HepG2 (cell line): ENCODE results near the gene PAPPA. TPM values are rescaled to one million over a fixed set of nuclear protein-coding genes. Genes with fewer than 3 reads are reported as not detected.

ENCODE experiments used
- ATAC-seq: fragments of 200-7000 bp; cut with Tn5 transposase; 3 replicates; pipeline ENCODE4 v1.9.1; 2020; ENCODE audit warnings: mild to moderate bottlenecking, moderate library complexity
- BruUV-seq: library from RNA; stranded (reverse); fragments of 400-500 nt; replicated peaks from 2 replicates; lab custom pipeline; 2021; lab: Mats Ljungman, UMichigan
- CTCF ChIA-PET: fragments of 300-600 bp; formaldehyde crosslinking; extraction: SDS; loops from one replicate; lab custom pipeline; 2021; ENCODE audit warnings: low total read pairs, inconsistent platforms, low intra/inter-chr PET ratio; lab: Yijun Ruan, JAX
- POLR2A ChIA-PET: fragments of 350-600 bp; sonication (Branson Sonifier 250); formaldehyde crosslinking; loops from one replicate; lab custom pipeline; 2020; ENCODE audit warnings: antibody characterized with exemption, inconsistent platforms; lab: Yijun Ruan, JAX
- DNase-seq: peaks from one replicate; pipeline ENCODE4 v3.0.0-alpha.2; 2015; ENCODE audit warnings: low spot score
- FAIRE-seq: peaks from 3 replicates; lab custom pipeline; 2011; peaks lifted over from hg19 to GRCh38; lab: Jason Lieb, UNC
- H2AFZ ChIP-seq: one replicate; pipeline ENCODE4 v1.6.1; 2011; ENCODE audit warnings: low read length, inconsistent platforms
- H3K27ac ChIP-seq: fragments of 300-600 bp; 3 replicates; pipeline ENCODE4 v1.8.0; 2011; ENCODE audit warnings: mixed run types, mild to moderate bottlenecking, mixed read lengths, low read length, inconsistent platforms; ENCODE audit not compliant: insufficient read depth; ENCODE audit errors: extremely low read length
- H3K27me3 ChIP-seq, 2 experiments: fragments of 200-600 bp in 1 of 2; 2 replicates in 1 of 2; 3 replicates in 1 of 2; pipeline versions ENCODE4 v1.6.0 to v1.8.0; 2011; ENCODE audit warnings: low read length in 2 of 2, mild to moderate bottlenecking in 2 of 2, moderate library complexity in 2 of 2, inconsistent platforms in 1 of 2; ENCODE audit not compliant: insufficient read depth in 2 of 2, control insufficient read depth in 1 of 2
- H3K36me3 ChIP-seq, 2 experiments: fragments of 200-600 bp in 1 of 2; replicated peaks in 1 of 2; 2 replicates in 1 of 2; 3 replicates in 1 of 2; pipeline versions ENCODE4 v1.5.1 to v1.8.0; 2011; ENCODE audit warnings: low read length in 2 of 2, inconsistent platforms in 1 of 2; ENCODE audit not compliant: insufficient read depth in 2 of 2, control insufficient read depth in 1 of 2
- H3K4me1 ChIP-seq: 2 replicates; pipeline ENCODE4 v1.5.1; 2012; ENCODE audit warnings: low read length, inconsistent platforms; ENCODE audit not compliant: insufficient read depth
- H3K4me2 ChIP-seq: 2 replicates; pipeline ENCODE4 v1.6.0; 2011; ENCODE audit warnings: low read depth, low read length, inconsistent platforms
- H3K4me3 ChIP-seq, 3 experiments: fragments of 200-600 bp in 1 of 3; sonication (generic), shearing (Covaris generic) in 1 of 3; replicated peaks in 1 of 3; 2 replicates each; pipeline ENCODE4 v1.5.1; 2011 to 2016; ENCODE audit warnings: low read length in 3 of 3, inconsistent platforms in 2 of 3, low read depth in 2 of 3, mild to moderate bottlenecking in 2 of 3, control low read depth in 1 of 3, mixed read lengths in 1 of 3; ENCODE audit not compliant: insufficient read depth in 1 of 3
- H3K79me2 ChIP-seq: one replicate; pipeline ENCODE4 v1.6.1; 2011; ENCODE audit warnings: low read length, inconsistent platforms; ENCODE audit not compliant: insufficient read depth
- H3K9ac ChIP-seq: 2 replicates; pipeline ENCODE4 v1.6.0; 2011; ENCODE audit warnings: mild to moderate bottlenecking, low read depth, low read length, inconsistent platforms; ENCODE audit not compliant: insufficient read depth
- H3K9me3 ChIP-seq: 2 replicates; pipeline ENCODE4 v1.5.1; 2012; ENCODE audit warnings: mild to moderate bottlenecking, low read length
- H4K20me1 ChIP-seq: 2 replicates; pipeline ENCODE4 v1.6.0; 2011; ENCODE audit warnings: inconsistent platforms, mild to moderate bottlenecking, low read length, moderate library complexity; ENCODE audit not compliant: insufficient read depth
- ATF7-NPFF ChIP-seq: sonication (generic); formaldehyde crosslinking; IDR thresholded peaks from 2 replicates; pipeline ENCODE4 v1.8.1; 2023; ENCODE audit warnings: mild to moderate bottlenecking, low read depth, missing genetic modification reagents, moderate library complexity
- DR1 ChIP-seq: sonication (generic); formaldehyde crosslinking; IDR thresholded peaks from 2 replicates; pipeline ENCODE4 v1.8.0; 2021; ENCODE audit warnings: mild to moderate bottlenecking, missing genetic modification reagents, inconsistent platforms
- E2F5 ChIP-seq: sonication (generic); formaldehyde crosslinking; conservative IDR thresholded peaks from 2 replicates; pipeline ENCODE4 v1.4.0; 2020; ENCODE audit warnings: missing genetic modification reagents
- GABPA ChIP-seq, 2 experiments: IDR thresholded peaks; 2 replicates each; pipeline ENCODE4 v1.6.1; 2011 to 2016; ENCODE audit warnings: low read depth in 2 of 2, low read length in 1 of 2, missing biosample characterization in 1 of 2, missing genetic modification characterization in 1 of 2
- GTF3A ChIP-seq: sonication (generic); formaldehyde crosslinking; conservative IDR thresholded peaks from 2 replicates; pipeline ENCODE4 v1.4.0; 2020; ENCODE audit warnings: mild to moderate bottlenecking, missing genetic modification reagents
- RAD51 ChIP-seq: fragments of 450-650 bp; IDR thresholded peaks from 2 replicates; pipeline ENCODE4 v1.6.1; 2016; ENCODE audit warnings: borderline replicate concordance
- RXRB ChIP-seq: IDR thresholded peaks from 2 replicates; pipeline ENCODE4 v1.6.1; 2016; ENCODE audit warnings: borderline replicate concordance, missing genetic modification reagents, missing compliant biosample characterization
- SAFB2 ChIP-seq: sonication (generic); formaldehyde crosslinking; IDR thresholded peaks from 2 replicates; pipeline ENCODE4 v1.5.1; 2020; ENCODE audit warnings: missing genetic modification reagents, low read depth, mild to moderate bottlenecking, borderline replicate concordance
- SP1 ChIP-seq, 2 experiments: fragments of 450-650 bp in 1 of 2; sonication (generic) in 1 of 2; formaldehyde crosslinking in 1 of 2; IDR thresholded peaks; 2 replicates each; pipeline versions ENCODE4 v1.4.0 to v1.6.1; 2016 to 2020; ENCODE audit warnings: missing genetic modification reagents in 1 of 2
- U2AF2 ChIP-seq: fragments of 200-400 bp; formaldehyde crosslinking; IDR thresholded peaks from 2 replicates; pipeline ENCODE4 v1.6.1; 2017; ENCODE audit warnings: low read depth, mild to moderate bottlenecking, low read length
- ZBTB14 ChIP-seq: sonication (generic); formaldehyde crosslinking; IDR thresholded peaks from 2 replicates; pipeline ENCODE4 v1.4.0; 2020; ENCODE audit warnings: missing genetic modification reagents
- ZBTB7A ChIP-seq: sonication (generic); formaldehyde crosslinking; IDR thresholded peaks from 2 replicates; pipeline ENCODE4 v1.8.0; 2022; ENCODE audit warnings: mild to moderate bottlenecking, missing genetic modification reagents
- ZNF138 ChIP-seq: sonication (generic); formaldehyde crosslinking; IDR thresholded peaks from 2 replicates; pipeline ENCODE4 v1.5.0; 2020; ENCODE audit warnings: mild to moderate bottlenecking, low read depth, missing genetic modification reagents
- ZNF251 ChIP-seq: sonication (generic); formaldehyde crosslinking; IDR thresholded peaks from 2 replicates; pipeline ENCODE4 v1.9.0; 2021; ENCODE audit warnings: mild to moderate bottlenecking, missing genetic modification reagents
- ZNF414 ChIP-seq: sonication (generic); formaldehyde crosslinking; IDR thresholded peaks from 2 replicates; pipeline ENCODE4 v1.5.0; 2020; ENCODE audit warnings: missing genetic modification reagents
- ZNF569 ChIP-seq: sonication (generic); formaldehyde crosslinking; IDR thresholded peaks from 2 replicates; pipeline ENCODE4 v1.5.0; 2020; ENCODE audit warnings: mild to moderate bottlenecking, missing genetic modification reagents, moderate library complexity, borderline replicate concordance
- ZNF776 ChIP-seq: sonication (generic); formaldehyde crosslinking; IDR thresholded peaks from 2 replicates; pipeline ENCODE4 v1.4.0; 2020; ENCODE audit warnings: mild to moderate bottlenecking, missing genetic modification reagents
- ZNF841 ChIP-seq: sonication (generic); formaldehyde crosslinking; IDR thresholded peaks from 2 replicates; pipeline ENCODE4 v1.8.1; 2023; ENCODE audit warnings: missing genetic modification reagents, borderline replicate concordance
- WGBS: methylation state at CpG from one replicate; pipeline ENCODE4 v1.1.6; 2017; ENCODE audit warnings: low lambda C conversion rate; 5-methylcytosine and 5-hydroxymethylcytosine counted together
- in situ Hi-C: cut with HindIII; loops from 2 replicates; pipeline ENCODE4 v1.10.0; 2017; ENCODE audit warnings: low pct_unique_long_range_greater_than_20kb; ENCODE audit not compliant: extremely low pct_ligation_motif_present
- intact Hi-C: fragments of 100-400 bp; cut with micrococcal nuclease; formaldehyde crosslinking; loops from one replicate; pipeline ENCODE4 v1.10.0; 2022; ENCODE audit not compliant: unreplicated experiment
- polyA plus RNA-seq, 8 experiments: library from polyadenylated mRNA; depleted of rRNA in 3 of 8; stranded (reverse) in 7 of 8; unstranded in 1 of 8; fragments of >200 nt; fragmentation: Illumina TruSeq in 4 of 8; extraction: Trizol in 4 of 8; gene quantifications; 2 replicates each; pipeline versions ENCODE4 v1.2.1 to v1.2.3, GENCODE V29; 2011 to 2016; ENCODE audit warnings: low read depth in 4 of 8, missing spikeins in 1 of 8, mixed read lengths in 1 of 8; ENCODE audit not compliant: insufficient read depth in 1 of 8
- total RNA-seq, 5 experiments: library from RNA; depleted of rRNA; stranded (reverse); fragments of >200 nt; fragmentation: Illumina TruSeq; extraction: Trizol; gene quantifications; 2 replicates each; pipeline ENCODE4 v1.2.3, GENCODE V29; 2016; ENCODE audit warnings: low read depth in 1 of 5

Gene PAPPA
- total and polyA plus RNA-seq, 2 of the 13 experiments (the other 11 are each of a cell fraction or from before 2014, with no cell fraction given) = 0.09 to 0.11 TPM

DNA sequence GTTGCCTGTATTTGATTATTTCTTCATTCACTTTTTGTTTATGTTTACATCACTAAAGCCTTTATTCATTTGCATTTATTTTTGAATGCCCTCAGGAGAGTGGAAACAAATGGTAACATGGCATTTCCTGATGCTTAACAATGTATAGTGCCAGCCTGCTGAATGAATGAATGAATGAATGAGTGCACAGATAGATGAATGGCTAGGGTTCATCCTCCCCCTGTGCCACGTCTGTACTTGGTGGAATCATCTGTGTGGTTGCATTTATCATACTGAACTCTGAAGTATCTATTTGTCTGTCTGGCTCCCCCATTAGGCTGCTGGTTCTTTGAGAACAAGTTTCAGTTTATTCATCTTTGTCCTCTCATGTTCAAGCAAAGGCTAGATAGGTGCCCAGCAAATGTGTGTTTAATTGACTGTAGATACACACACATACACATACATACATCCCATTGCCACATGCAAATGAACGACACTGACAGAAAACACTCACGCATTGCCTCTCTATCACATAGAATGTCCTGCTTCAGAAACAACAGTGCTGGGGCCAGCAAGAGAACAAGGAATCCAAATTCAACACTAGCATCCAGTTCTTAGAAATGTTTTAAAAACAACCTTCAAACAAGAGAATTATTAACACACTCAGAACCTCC is 150.4 kb downstream of the PAPPA start:
- FAIRE-seq = no peak
- POLR2A ChIA-PET = no interaction called here
- 37% methylated on average over 3 of the region's 3 CpGs for WGBS

More for the DNA sequence above, 150.4 kb downstream of the PAPPA start:
- CTCF ChIA-PET = no interaction called here
- H3K9me3 ChIP-seq = no peaks in the 10 kb centered on the region
- intact Hi-C loops (no loop called here), in situ Hi-C loops (no loop called here)
- ATAC-seq (no peak), DNase-seq (no peak)
- no peaks in the 10 kb centered on the region for H3K27me3 ChIP-seq
- H3K27ac ChIP-seq = no peak overlapping the region
- no peaks in the 10 kb centered on the region for H4K20me1 ChIP-seq
- no peak overlapping the region for H3K4me2 ChIP-seq
- H3K4me1 ChIP-seq = no peaks in the 10 kb centered on the region
- H3K9ac ChIP-seq = no peak overlapping the region
- no TSS peak for BruUV-seq
- no peak overlapping the region for H3K4me3 ChIP-seq
- no peak overlapping the region for H2AFZ ChIP-seq
- no peaks in the 10 kb centered on the region for H3K36me3 ChIP-seq
- no peaks in the 10 kb centered on the region for H3K79me2 ChIP-seq
- TF ChIP-seq RAD51 = no peak
- no peak for TF ChIP-seq E2F5
- TF ChIP-seq GABPA (IDR thresholded peaks at IDR 0.05; ENCODE audit: low read depth, low read length) = no peak
- no peak for TF ChIP-seq GABPA (CRISPR knock-in tag; IDR thresholded peaks at IDR 0.05; ENCODE audit: low read depth)
- TF ChIP-seq GTF3A (CRISPR knock-in tag) = no peak
- TF ChIP-seq ZNF414 (CRISPR knock-in tag) = no peak
- no peak for TF ChIP-seq U2AF2
- no peak for TF ChIP-seq SAFB2 (CRISPR knock-in tag)
- no peak for TF ChIP-seq SP1 (IDR thresholded peaks at IDR 0.05)
- no peak for TF ChIP-seq SP1 (CRISPR knock-in tag; IDR thresholded peaks at IDR 0.05)
- no peak for TF ChIP-seq ZNF138 (CRISPR knock-in tag)
- no peak for TF ChIP-seq ZNF251 (CRISPR knock-in tag)
- no peak for TF ChIP-seq RXRB (CRISPR knock-in tag)
- TF ChIP-seq ZNF841 (CRISPR knock-in tag) = no peak
- TF ChIP-seq ZNF776 (CRISPR knock-in tag) = no peak
- TF ChIP-seq ZBTB14 (CRISPR knock-in tag) = no peak
- no peak for TF ChIP-seq DR1 (CRISPR knock-in tag)
- no peak for TF ChIP-seq ATF7-NPFF
- TF ChIP-seq ZNF569 (CRISPR knock-in tag) = no peak
- TF ChIP-seq ZBTB7A = no peak
- TF ChIP-seq, all 625 proteins: peak for 0
